GM18858 (cell line): Measurements from ENCODE around the gene CTIF.

Experiments used
- ATAC-seq: cut with Tn5 transposase; IDR thresholded peaks from one replicate; pipeline ENCODE4 v1.9.1; 2021; ENCODE audit not compliant: unreplicated experiment

CTIF gene

DNA sequence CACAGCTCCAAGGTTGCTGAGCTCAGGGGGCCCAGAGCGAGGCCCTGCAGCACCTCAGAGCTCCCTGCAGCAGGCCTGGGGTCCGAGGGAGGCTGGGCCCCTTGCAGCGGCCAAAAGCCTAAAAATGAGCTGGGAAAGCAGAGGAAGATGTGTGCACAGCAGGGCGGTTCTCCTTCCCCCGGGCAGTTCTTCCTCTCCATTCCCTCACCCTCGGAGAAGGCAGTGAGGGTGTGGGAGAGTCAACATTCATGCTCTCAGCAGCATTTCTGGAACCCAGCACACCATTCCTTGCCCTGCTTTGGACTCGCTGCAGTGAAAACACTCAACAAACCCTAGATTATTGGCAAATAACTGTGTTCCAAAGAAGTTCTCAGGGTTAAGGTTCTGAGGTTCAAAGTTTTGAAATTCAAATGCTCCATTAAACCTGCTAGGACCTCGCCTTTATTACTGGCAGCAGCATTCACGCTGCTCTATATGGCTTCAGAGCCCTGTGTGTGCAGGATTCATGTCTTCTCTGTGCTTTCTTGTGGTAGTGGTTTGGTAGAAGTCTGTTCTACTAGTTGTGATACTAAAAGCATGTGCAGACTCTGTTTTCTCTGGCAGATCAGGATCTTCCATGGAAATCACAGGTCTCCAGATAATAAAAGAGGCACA is 79.1 kb downstream of the CTIF start:
- ATAC-seq, result no peak

DNA sequence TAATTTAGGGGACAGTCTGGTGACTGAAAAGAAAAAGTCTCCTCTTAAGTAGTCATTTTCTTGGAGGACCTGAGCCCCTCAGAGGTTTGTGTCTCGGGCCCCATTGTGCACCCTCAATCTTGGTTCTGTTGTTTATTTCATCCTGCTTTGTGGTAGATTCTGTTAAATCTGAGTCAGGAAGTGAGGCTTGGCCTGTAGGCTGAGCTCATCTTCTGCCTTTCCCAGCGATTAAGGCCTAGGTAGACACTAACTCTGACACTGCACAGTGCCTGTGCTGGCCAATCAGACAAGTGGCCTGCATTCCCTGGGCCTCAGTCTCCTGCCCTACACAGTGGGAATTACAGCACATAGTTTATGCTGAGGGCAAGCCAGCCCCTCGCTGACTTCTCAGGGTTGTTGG is 80.2 kb downstream of the CTIF start:
- ATAC-seq, result no peak

DNA sequence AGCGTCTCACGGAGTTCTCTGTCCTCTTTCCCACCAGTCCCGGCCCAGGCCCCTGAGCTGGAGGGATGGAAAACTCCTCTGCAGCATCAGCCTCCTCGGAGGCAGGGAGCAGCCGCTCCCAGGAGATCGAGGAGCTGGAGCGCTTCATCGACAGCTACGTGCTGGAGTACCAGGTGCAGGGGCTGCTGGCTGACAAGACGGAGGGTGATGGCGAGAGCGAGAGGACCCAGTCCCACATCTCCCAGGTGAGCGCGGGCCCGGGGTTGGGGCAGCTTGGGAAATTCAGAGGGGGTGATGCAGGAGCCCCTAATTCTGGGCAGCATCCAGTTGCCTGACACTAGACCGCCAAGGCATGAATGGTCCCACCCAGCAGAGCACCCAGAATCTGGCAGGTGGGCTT is 80.7 kb downstream of the CTIF start:
- no peak for ATAC-seq

DNA sequence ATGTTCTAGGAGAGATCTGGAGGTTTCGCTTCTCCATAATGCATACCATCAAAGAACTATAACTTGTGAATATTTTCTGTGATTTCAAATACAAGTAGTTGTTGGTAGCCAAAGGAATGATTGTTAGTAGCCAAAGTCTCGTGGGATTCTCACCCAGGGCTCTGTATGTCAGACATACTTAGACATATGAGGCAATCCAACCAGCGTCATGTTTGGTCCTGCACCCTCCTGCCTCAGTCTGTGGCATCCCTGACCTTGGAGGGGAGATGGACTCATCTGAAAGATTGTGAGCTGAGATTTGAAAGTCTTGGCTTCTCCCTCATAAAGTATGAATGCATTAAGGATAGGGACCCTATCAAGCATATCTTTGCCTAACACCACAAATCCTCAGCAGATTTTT is 81.2 kb downstream of the CTIF start:
- ATAC-seq, result no peak

DNA sequence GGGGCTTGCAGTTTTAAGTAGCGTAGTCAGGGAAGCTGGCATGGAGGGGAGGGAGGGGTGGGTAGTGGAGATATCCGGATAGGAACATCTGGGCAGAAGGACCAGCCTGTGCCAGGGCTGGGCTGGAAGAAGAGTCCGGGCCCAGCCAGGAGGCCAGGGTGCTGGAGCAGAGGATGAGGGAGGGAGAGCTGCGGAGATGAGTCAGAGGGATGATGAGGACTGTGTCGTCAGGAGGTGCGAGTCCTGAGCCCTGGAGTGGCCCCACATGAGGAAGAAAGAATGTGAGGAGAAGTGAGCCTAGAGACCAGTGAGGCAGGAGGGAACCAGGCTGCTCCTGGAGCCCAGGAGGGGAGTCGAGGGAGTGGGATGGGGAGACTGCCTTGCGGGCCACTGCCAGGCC is 82.4 kb downstream of the CTIF start:
- no peak for ATAC-seq

DNA sequence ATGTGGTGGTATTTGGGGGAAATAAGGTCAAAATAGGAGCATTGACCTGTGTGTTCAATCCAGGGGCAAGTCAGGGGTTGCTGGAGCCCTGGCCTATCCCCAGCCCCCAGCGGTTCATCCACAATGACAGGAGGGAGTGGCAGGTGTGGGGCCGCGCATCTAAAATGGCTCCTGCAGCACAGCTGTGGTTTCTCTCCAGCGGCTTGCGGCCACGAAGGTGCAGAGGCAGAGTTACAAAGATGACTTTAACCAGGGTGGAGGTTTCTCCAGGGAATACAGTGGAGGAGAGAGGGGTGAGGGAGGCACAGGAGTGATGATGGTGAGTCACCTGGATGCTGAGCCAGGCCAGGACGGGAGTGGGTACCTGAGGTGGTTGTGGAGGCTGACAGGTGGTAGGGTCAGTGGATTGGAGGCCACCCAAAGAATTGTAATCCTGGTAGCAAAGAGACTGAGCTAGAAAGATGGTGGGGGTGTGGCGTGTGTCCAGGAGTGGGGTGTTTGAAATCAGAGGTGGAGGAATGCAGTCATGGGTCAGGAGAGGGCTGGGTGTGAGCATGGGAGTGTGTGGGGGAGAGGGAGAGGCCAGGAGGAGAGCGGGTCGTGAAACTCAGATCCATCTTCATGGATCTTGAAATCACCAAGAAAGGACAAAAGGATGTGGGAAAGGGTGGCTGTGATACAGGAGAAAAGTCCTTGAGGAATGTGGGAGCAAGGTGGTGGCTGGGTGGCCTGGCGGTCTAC is 83.2 kb downstream of the CTIF start:
- no peak for ATAC-seq

DNA sequence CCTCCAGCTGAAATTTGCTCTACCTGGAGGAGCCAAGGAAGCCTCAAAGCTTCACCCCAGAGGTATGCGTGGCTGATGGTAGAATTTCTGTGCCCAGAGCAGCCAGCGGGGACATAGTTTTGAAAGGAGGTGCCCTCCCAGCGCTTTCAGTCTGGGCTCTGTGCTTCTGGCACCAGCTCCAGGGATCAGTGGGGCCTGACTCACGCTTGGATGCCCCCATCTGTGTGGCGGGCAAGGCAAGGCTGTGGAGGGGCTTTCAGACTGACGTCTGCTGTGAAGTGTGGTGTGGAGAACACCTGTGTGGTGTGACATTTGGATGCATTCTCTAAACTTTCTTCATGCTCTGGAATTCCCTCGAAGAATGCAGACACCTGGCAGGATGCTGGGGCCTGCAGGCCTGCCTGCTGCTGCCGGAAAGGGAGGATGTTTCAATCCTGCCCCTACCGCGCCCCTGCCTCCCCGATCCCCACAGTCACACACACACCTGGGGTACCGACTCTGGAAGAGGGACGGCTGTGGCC is 84.1 kb downstream of the CTIF start:
- ATAC-seq, result no peak

DNA sequence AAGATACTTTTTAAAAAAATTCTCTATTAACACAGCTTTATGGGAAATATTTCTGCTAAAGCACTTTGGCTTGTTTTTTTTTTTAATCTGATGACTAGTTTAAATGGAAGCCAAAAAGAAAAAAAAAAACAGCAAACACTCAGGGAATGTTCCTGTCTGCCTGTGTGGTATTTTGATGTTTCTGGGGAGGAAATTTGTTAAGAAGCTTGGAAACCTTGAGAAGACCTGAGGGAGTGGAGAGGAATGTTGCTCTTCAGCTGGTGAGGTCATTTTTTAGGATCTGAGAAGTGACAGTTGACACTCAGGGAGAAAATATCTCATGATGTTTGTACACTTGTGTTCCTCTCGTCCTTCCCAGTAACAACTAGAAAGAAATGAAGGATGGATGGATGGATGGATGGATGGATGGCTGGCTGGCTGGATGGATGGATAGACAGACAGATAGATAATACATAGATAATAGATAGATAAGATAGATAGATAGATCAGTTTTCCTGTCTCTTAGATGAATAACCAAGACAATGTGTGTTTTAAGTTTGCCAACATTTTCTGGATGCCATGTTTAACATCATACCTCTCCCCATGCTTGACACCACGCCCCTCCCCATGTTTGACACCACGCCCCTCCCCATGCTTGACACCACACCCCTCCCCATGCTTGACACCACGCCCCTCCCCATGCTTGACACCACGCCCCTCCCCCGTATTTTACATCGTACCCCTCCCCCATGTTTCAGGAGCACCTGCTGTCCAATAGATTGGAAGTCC is 84.8 kb downstream of the CTIF start:
- no peak for ATAC-seq

DNA sequence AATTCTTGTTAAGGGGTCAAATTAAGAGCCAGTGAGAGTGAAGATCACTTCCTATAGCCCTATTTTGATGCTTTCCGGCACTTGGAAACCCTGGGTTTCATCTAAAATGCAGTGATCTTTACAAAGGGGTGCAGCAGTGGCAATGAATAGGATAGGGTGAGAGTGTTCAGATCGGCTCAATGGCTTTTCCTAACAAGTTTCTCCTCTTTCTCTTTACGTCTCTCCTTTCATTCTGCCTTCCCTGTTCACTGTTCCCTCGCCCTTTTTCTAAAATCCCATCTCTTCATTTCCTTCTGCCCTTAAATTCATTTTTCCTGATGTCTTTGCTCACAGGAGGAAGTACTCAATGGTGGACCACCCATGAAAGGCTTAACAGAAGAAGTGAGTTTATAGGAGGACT is 86.0 kb downstream of the CTIF start:
- no peak for ATAC-seq

DNA sequence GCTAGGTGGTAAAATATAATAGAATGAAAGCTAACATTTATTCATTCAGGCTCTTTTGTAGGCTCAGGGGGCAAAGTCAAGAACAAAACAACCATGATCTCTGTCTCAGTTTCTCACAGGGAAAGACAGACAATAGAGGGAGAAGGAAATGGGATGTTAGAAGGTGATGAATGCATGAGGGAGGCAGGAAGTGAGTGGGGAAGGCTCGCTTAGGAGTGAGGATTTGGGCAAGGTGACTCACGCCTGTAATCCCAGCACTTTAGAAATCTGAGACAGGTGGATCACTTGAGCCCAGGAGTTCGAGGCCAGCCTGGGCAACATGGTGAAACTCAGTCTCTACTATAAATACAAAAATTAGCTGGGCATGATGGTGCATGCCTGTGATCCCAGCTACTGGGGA is 88.4 kb downstream of the CTIF start:
- ATAC-seq, result no peak

DNA sequence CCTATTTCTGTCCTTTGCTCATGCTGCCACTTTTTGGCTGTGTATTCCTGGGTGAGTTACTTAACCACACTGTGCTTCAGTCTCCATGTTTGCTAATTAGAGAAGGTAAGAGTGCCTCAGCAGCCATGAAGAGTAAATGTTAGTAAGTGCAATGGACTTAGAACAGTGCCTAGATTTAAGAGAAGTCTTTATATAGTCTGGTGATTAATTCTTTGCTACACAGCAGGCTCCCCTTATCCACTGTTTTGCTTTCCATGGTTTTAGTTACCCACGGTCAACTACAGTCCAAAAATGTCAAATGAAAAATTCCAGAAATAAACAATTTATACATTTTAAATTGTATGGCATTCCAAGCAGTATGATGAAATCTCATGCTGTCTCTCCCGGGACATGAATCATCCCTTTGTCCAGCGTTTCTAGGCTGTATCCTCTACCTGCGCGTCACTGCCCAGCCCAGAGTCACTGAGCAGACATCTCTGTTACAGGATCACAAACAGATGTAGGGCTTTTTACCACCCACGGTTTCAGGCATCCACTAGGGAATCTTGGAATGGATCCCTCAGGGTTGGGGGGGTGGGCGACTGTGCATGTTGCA is 91.0 kb downstream of the CTIF start:
- ATAC-seq, result no peak

DNA sequence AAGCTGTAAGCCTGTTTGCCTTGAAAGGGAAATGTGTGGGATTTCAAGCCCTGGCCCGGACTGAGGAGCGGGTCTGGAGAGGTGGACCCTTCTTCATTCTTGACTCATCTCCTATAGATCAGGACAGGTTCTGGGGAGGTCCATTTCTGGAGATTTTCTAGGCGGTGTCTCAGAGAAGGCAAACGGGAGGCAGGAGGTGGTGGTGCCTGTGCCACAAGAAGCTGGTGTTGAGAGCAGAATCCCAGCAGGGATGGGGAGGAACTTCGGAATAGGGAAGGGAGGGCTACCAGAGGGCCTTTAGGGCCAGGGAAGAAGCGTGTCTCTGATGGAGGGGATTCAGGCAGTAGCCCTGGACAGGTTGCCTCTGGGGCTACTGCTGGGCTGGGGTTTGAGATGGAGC is 93.0 kb downstream of the CTIF start:
- ATAC-seq, result no peak

DNA sequence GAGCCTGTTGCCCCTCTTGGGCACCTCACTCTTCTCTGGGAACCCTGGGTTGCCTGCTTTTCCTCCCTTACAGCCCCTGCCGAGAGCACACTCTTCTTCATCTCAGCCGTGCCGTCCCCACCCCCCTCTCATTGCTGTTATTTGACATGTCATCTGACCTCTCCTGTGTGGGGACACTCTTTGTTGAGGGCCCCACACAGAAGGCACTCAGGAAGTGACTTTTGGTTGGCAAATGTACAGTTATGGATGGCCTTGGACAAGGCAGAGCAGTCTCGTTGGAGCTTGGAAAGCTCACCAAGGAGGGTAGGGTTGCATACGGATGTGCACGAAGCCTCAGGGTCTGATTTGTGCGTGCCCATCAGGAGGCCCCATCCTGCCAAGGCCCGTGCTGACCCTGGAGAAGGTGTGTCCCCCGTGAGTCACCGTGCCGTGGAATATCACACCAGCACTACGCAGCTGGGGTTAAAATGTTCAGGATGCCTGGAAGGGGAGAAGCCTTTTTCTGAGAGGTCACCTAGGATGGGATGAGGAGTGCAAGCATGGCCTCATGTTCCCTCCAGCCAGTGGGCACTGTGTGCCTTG is 93.9 kb downstream of the CTIF start:
- no peak for ATAC-seq

DNA sequence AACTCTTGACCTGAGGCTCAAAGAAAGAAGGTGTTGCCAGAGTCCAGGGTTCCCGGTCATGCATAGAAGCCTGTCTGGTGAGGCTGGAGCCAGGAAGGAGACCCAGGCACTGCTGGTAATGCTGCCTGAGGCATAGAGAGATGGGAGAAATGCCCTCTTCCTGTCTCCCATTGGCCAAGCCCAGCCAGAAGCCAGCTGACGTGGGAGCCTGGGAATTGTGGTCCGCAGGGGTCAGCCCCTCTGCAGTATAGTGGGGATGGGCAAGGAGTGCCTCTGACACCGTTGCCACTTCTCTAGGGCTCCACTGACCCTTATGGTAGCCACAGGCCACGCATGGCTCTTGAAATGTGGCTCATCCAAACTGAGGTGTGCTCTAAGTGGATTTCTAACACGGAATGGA is 95.7 kb downstream of the CTIF start:
- ATAC-seq, result no peak

DNA sequence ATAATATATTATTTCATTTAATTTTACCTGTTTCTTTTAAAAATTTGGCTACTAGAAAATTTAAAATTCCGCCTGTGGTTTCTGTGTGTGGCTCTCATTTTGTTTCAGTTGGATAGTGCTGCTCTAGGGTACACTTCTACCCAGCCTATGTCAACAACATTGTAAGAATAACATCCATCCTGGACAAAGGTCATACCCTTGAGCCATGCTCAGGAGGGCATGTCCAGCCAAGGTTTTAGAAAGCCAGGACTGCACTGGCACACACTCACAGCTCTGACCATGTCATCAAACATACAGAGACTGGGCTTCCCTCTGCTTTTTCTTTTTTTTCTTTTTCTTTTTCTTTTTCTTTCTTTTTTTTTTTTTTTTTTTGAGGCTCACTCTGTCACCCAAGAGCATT is 96.1 kb downstream of the CTIF start:
- ATAC-seq, result no peak

DNA sequence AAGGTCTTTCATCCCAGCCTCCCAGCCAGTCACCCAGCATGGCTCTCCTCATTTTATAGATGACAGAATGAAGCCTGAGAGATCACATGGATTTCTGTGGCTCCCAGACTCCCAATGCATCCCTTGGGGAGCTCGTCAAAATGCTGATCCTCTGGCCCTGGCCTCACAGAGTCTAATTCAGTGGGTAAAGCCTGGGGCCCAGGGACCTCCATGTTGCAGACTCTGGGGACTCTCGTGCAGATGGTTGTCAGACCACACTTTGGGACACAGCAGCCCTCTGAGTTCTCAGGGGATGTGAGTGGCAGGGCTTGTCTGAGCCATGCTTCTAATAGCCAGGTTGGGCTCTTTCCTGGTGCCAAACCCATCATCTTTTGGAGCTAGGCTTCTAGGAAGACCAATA is 97.0 kb downstream of the CTIF start:
- no peak for ATAC-seq

DNA sequence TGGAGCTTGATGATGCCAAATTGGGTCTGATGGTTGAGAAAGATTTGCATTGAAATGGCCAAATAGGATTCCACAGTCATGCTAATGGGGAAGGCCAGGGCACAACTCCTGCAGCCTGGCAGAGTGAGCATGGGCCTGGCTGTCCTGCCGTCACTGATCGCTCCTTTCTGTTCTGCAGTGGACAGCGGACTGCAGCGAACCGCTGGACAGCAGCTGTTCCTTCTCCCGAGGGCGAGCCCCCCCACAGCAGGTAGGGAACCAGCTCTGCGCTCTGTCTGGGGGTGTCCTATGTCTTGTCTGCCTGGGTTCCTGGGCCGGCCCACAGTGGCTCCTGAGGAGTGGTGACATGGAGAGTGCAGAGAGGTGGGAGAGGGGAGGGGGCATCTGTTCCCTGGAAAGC is 97.6 kb downstream of the CTIF start:
- no peak for ATAC-seq

DNA sequence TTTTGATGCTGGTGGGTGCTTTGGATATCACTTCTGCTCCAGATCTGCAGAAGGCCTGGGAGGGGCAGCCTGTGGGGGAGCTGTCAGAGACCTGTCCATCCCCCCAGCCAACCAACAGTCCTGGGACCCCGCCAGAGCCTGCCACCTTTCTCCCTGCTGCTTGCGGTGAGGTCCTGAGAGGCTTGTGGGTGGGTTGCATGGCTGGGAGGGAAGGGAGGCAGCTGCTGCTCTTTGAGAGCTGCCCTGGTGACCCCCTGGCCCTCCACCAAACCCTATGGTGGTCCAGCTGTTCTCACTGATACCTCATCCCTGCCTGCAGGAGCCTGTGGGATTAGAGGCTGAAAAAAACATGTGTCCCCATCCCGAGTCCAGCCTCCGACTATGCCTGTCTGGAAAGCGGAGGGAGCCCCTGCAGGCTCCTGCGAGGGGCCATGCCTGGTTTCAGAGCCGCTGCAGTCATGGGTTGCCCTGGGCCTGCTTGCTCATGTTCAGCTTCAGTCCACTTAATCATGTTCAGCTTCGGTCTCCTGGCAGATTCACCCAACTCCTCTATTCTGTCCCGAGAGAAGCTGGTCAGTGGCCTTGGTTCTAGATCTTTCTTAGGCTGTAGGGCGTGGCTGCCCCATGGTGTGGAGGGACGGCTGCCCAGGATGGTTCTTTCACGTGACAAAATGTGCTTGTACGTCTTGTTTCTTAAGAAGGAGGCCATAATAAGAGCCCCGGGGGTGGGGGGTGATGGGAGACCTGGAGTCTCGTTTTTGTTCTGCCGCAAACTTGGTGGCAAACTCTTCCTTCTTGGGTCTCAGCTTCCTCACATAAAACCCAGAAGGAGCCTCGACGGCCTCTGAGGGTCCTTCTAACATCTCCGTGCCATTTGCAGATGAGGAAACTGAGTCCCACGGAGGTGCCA is 98.5 kb downstream of the CTIF start:
- no peak for ATAC-seq

DNA sequence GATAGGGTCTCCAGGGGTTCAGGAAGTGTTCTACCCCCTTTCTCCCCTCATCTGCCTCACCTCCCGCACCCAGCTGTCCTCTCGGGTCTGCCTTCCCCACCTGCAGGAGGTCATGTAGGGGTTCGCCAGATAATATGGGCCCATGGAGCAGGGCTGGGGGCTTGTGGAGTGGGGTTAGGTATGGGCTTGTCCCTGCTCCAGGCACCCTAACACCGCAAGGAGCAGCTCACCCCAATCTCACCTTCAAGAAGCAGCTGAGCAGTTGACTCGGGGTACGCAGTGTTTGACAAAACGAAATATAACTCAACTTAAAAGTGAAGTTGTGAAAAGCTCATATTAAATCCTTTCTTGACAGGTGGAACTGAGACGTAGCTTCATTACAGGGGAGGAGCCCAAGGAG is 99.6 kb downstream of the CTIF start:
- ATAC-seq, result no peak
